COLO668 (cell line): Measurements from ENCODE around the gene ACADM.
"Not testable (repeated sequence)": the region's sequence is repeated elsewhere in the genome, so short reads cannot be mapped to it uniquely, and the experiment has no call there.

ENCODE experiments used
- DNase-seq: peaks from one replicate; lab custom pipeline; 2025; ENCODE audit not compliant: unreplicated experiment; lab: John Stamatoyannopoulos, UW

The ACADM gene

DNA sequence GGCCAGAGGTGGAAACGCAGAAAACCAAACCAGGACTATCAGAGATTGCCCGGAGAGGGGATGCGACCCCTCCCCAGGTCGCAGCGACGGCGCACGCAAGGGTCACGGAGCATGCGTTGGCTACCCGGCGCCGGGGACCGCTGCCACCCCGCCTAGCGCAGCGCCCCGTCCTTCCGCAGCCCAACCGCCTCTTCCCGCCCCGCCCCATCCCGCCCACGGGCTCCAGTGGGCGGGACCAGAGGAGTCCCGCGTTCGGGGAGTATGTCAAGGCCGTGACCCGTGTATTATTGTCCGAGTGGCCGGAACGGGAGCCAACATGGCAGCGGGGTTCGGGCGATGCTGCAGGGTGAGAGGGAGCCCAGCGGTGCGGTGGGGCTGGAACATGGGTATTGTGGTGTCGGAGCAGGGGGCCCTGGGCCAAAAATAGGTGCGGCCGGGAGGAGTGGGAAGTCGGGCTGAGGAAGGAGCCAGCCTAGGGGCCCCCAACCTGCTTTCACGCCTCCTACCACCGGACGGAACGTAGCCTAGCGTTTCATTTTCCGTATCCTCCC is at the start of gene ACADM:
TSS of gene ACADM (plus strand) at position 238 of the 551 bp plus-strand sequence. CDS start at position 317, 79 bp downstream.
- peak; percentile 96 for DNase-seq

DNA sequence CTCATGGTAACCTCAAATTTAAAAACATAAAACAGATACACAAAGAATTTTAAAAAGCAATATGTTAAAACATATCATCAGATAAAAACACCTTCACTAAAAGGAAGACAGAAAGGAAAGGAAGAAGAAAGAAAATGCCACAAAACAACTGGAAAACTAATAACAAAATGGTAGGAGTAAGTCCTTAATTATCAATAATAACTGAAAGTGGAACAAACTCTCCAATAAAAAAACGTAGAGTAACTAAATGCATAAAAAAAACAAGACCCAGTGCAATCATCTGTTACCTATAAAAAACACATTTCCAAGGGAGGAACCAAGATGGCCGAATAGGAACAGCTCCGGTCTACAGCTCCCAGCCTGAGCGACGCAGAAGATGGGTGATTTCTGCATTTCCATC is 47.1 kb upstream of the ACADM start:
- no peak for DNase-seq

DNA sequence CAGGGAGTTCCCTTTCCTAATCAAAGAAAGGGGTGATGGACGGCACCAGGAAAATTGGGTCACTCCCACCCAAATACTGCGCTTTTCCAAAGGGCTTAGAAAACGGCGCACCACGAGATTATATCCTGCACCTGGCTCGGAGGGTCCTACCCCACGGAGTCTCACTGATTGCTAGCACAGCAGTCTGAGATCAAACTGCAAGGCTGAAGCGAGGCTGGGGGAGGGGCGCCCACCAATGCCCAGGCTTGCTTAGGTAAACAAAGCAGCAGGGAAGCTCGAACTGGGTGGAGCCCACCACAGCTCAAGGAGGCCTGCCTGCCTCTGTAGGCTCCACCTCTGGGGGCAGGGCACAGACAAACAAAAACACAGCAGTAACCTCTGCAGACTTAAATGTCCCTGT is 46.5 kb upstream of the ACADM start:
- not testable (repeated sequence) for DNase-seq

DNA sequence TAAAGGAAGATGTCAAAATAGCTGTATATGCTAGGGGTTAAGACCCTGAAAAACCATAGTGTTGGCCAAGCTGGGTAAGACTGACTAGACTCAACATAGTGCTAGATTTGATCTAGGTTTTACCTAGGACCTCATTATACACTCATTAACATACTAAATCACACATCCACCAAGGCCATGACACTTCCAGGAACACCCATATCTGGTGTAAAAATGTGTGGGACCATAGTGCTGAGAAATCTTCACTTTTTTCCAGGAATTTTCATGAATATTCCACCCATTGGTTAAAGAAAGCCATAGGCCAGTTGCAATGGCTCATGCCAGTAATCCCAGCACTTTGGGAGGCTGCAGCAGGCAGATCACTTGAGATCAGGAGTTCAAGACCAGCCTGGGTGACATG is 34.0 kb upstream of the ACADM start:
- no peak for DNase-seq

DNA sequence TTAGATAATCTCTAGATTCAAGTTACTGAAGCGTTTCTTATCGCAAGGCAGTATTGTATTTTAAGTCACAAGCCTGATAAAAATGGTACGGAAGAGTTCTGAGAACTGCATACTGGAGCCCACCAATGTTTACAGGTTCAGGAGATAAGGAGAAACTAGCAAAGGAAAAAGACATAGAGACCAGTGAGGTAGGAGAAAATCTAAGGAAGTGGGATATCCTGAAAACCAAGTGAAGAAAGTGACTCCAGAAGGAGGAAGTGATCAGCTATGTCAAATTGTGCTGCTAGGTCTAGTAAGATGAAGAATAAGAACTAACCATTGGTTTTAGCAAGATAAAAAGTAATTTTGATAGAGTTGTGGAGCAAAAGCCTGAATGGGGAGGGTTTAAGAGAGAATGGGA is 31.0 kb upstream of the ACADM start:
- DNase-seq, result no peak

DNA sequence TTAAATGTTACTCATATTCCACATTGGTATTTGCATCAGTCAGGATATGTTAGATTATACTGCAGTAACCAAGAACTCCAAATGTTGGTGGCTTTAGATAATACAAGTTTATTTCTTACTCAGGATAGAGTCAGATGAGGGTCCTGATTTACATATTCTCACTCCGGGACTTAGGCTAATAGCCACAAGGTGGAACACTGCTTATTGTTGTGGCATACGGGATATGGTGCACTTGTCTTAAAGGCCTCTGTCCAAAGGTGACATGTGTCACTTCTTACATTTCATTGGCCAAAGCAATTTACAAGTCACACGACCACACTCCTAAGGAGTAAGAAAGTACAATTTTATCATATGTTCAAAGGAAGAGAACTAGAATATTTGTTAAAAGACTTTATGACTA is 28.5 kb upstream of the ACADM start:
- DNase-seq, result no peak

DNA sequence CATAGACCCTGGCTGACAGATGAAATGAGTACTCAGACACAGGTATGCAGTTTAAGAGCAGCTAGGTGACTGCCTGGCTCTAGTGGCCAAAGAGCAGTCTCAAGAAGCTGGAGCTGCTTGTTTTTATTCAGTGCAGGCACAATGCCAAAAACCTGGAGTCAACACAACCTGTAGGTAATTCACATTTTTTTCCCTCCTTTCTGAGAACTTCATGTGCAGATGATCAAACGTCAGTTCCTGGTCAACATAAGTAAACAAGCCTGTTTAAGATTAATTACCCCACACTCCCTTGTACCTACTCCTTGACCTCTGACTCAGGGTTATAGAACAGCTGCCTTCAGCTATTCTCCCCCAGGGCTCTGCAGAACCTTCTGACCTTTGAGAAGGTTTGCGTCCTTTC is 17.3 kb upstream of the ACADM start:
- no peak for DNase-seq

DNA sequence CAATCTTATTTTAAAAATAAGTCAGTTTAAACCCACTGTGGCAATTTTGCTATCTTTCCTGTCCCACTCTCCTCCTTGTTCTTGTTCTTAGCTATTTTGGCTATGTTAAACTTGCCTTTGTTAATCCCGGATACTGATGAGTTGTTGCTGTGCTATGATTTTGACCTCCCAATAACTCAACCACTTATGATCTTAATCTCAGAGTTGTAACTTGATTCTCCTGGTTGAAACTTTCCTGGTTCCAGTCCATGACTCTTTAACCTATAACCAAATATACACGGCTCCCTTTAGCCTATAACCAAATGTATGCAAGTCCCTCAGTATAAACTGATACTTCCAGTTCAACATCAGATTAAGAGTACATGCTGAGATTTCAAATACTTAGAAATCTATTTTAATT is 15.6 kb upstream of the ACADM start:
- DNase-seq, result no peak

DNA sequence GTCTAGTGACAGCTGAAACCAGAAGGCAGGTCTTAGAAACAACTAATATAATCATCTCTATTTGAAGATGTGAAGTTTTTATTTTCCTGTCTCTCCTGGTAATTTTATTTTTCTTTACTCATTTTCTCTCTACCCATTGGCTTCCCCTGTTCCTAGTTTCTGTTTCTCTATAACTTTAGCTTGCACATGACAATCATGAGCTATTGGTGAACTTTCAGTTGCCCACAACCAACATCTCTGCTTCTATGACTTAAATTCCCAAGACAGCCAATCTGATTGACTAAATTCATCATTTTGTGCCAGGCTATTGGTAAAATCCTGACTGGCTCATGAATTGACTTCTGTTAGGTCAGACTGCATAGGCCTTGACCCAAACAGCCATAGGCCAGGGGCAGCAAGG is 13.7 kb upstream of the ACADM start:
- no peak for DNase-seq

DNA sequence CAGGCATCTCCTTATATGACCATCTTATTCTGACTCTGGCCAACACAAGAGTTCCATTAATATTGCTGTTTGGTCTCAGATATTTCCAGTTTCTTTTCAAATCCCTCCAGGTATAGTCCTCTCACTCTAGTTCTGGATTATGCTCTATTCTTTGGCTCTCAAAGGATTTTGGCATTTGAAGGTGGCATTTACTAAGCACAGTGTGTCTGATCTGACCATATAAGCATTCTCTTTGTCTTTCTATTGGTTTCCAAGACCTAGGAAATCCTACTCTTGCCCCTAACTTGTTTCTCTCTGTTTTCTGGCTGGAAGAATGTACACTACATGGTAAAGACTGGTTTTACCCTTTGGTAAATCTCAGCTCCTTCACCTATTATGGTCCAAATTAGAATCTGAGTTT is 12.7 kb upstream of the ACADM start:
- no peak for DNase-seq

DNA sequence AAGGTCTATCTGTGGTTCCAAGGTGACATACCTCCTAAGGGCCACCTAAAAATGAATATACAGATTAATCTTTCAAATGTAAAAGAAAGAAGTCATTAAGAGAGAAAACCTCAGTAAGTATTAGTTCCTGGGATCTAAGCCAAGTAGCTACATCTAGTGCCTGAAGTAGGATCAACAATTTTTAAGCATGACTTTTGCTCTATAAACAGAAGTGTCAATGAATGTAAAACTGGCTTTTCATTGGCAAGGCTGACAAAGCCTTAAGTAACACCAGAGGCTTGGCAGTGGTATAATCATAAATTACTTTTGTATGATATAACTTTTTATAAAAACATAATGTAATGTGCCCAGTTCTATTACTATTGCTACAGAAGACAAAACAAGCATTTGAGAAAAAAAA is 12.2 kb upstream of the ACADM start:
- DNase-seq, result no peak

DNA sequence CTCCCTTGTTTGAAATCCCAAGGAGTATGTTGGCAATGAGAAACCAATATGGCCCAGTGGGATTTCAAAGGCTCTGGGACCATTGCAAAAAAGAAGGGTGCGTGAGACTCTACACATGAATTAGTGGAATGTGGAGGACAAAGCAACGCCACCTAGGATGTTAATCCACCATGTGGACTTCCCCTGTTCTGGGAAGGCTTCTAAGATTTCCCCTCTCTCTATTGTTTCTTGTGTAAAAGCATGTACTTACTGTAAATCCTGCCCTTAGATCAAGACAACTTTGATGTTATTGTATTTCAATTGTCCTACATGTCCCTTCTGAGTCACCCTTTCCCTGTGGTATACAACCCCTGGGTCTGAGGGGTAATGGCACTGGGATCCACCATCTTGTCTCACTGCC is 4.7 kb upstream of the ACADM start:
- DNase-seq, result no peak

DNA sequence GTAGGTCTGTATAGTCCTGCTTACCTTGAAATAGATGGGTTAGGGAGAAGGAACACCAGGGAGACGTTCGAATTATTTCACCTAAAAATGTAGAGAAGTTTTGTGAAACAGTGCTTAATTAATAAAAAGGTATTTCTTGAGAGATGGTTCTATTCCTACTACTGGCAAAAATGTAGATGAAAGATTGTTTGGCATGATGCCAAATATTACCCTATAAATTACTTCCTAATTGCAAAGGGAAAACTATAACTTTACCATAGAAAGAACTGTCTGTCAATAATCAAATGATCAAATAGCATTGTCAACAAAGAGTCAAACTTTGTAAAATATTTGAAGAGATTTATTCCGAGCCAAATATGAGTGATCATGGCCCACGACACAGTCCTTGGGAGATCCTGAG is 4.2 kb upstream of the ACADM start:
- DNase-seq, result no peak

DNA sequence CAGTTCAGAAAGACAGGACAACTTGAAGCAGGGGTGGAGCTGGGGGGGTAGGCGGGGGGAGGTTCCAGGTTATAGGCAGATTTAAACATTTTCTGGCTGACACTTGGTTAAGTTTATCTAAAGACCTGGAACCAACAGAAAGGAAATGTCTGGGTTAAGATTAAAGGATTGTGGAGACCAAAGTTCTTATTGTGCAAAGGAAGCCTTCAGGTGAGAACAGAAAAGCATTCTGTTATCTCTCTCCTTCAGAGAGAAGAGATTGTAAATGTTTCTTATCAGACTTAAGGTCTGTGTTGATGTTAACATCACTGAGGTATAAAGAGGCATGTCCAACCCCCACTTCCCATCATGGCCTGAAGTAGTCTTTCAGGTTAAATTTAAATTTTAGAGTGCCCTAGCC is 3.7 kb upstream of the ACADM start:
- no peak for DNase-seq

DNA sequence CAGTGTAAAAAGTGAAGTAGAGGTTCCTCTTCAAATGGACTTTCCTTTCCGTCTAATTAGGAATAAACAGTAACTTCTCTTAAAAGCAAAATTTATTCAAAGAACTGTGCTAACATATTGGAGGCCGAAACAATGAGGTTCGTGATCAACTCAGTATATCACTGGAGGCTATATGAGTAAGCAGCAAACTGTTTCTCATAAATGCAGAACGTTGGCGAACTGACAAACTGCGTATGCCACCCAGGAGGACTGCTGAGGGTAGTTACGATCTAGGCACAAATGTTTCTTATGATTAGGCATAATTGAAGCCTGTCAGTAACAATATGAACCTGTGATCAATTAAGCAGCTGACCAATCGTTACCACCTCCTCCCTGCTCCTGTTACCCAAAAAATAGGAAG is 2.3 kb upstream of the ACADM start:
- not testable (repeated sequence) for DNase-seq

DNA sequence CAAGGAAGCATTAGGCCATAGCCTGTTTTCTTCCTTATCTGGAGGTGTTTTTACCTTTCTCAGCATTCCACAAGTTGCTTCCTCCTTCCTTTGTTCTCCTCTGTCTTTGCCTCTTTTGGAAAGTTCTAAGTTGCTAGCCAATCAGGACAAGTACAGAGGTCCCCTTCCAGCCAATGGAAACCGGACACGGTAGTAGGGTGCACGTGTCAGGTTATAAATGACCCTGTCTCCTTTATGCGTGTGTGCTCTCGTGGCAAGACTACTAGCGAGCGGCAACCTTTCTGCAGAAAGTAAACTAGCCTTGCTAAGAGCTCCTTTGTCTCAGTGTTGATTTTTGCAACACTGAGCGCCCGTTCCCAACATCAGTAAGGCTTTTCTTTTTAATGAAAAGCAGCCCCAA is 1.5 kb upstream of the ACADM start:
- no peak for DNase-seq

DNA sequence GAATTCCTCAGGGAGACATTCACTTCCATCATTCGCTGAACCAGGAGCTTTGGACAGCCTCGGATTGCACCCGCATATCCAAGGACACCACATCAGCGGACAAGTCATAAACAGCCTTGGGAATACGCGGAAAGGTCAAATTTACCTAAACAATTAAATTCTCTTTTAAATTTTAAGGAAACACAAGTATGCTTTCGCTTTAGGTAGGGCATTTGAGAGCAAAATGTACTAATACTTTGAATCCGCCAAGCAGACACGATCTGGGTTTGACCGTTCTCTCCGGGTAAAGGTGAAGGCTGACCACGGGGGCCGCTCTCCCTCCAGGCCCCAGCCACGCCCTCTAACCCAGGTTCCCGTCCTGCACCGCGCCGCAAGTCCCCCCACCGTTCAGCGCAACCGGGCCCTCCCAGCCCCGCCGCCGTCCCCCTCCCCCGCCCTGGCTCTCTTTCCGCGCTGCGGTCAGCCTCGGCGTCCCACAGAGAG is 479 bp upstream of the ACADM start:
- DNase-seq, result peak; percentile 93

DNA sequence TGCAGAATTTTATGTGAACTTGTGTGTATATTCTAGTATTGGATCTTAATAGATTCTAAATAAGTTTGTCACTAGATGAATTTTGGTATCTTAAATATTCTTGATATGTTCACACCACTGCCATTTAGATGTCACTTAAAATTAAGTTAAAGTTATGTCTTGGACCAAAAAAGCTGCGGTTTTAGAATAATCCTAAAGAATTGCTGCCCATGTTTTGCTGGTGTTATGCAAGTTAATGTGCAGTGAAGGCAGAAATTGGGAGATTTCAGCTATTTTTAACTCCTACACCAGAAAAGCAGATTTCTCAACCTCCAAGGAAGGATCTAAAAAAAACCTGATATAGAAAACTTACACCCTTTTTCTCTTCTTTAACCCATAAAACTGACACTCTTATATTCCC is 757 bp downstream of the ACADM start:
- DNase-seq, result no peak

DNA sequence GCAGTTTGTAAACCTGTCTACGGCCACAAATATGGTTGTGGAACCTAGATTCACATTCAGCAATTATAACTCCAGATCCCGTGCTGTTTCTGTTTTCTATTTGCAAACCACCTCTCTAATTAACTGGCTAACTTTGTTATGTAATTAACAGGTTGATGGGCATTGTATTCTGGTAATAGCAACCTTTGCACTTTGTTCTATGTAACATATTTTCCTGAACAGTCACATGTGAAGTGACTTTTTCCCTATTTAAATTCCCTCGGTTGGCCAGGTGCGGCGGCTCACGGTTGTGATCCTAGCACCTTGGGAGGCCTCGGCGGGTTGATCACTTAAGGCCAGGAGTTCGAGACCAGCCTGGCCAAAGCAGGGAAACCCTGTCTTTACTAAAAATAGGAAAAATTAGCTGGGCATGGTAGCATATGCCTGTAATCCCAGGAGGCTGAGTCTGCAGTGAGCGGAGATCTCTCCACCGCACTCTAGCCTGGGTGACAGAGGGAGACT is 1.4 kb downstream of the ACADM start:
- peak; percentile 66 for DNase-seq

DNA sequence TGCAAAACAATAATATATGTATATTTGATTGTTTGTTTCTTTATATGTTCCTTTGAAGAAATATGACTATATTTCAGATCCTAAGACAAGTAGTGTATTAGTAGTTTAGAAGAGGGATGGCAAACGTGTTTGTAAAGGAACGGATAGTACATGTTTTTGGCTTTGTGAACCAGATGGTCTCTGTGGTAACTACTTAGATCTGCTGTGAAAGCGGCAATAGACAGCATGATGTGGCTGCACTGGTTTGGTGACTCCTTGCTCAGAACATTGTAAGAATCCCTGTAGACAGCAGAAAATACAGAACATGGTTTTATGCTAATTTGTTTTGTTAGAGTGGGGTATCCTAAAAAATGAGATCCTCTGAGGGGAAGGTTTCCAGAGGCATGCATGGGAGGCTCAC is 3.1 kb downstream of the ACADM start:
- no peak for DNase-seq

DNA sequence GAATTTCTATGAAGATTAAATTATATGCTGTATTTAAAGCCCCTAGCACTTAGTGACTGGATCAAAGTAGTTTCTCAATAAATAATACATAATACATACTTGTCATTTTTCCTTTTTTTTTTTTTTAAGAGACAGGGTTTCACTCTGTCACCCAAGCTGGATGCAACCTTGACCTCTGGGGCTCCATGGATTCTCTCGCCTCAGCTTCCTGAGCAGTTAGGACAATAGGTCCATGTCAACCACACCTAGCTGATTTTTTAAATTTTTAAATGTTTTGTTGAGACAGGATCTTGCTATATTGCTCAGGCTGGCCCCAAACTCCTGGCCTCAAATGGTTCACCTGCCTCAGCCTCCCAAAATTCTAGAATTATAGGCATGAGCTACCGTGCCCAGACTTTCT is 5.9 kb downstream of the ACADM start:
- no peak for DNase-seq

DNA sequence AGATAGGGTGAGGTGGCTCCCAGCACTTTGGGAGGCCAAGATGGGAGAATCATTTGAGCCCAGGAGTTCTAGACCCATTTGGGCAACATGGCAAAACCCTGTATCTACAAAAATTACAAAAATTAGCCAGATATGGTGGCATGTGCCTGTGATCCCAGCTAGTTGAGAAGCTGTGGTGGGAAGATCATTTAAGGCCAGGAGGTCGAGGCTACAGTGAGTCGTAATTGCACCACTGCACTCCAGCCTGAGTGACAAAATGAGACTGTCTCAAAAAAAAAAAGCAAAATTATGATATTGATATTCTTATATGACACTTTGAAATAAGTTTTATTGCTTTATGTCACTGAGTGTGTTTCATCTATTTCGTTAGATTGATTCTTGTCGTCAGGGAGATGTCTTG is 7.4 kb downstream of the ACADM start:
- no peak for DNase-seq

DNA sequence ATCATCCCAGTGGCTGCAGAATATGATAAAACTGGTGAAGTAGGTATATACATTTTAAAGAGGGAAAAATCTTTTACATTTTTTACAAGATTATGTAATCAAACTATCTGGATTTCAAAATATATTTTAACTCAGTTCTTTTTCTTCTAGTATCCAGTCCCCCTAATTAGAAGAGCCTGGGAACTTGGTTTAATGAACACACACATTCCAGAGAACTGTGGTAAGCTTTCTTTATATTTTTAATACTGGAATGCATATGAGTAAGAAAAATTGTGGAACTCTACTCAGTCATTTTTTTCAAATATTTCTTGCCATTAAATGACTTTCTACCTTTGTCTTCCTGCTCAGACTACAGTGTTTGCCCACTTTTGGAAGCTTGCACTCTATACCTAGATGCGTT is 8.2 kb downstream of the ACADM start:
- DNase-seq, result no peak

DNA sequence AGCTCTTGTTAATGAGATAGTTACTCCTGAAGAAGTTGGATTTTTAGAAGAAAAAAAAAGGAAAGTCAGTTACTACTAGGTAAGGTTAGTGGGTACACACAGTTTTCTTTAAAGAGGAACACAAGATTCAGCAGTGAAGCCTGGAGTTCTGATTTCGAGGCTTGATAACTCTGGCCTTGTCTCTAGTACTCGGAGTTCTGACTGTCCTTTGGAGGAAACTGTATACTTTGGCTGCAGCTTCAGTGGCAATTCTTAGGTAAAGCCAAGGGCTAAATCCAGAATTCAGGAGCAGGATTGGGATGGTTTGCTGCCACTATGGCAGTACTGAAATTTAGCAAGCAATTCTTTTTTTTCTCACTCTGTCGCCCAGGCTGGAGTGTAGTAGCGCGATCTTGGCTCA is 9.2 kb downstream of the ACADM start:
- no peak for DNase-seq
